WTC11 (cell line): ENCODE measurements around the gene FOXP1. TPM values are rescaled to one million over a fixed set of nuclear protein-coding genes. Genes with fewer than 3 reads are reported as not detected.

ENCODE experiments used
- ATAC-seq: fragments of 200-7000 bp; cut with Tn5 transposase; 2 replicates; pipeline ENCODE4 v1.10.0; 2021; ENCODE audit warnings: mild to moderate bottlenecking, moderate library complexity
- CTCF ChIA-PET: fragments of 300-600 bp; sonication (Branson Sonifier 250); formaldehyde crosslinking; loops from one replicate; lab custom pipeline; 2021; ENCODE audit warnings: antibody characterized with exemption; lab: Charles Lee
- POLR2A ChIA-PET: fragments of 350-600 bp; sonication (Branson Sonifier 250); formaldehyde crosslinking; loops from one replicate; lab custom pipeline; 2021; ENCODE audit warnings: antibody characterized with exemption; lab: Charles Lee
- DNase-seq: peaks from one replicate; pipeline ENCODE4 v3.0.0; 2021; ENCODE audit warnings: low spot score
- H3K27ac Mint-ChIP-seq: 2 replicates; pipeline ENCODE4 v1.8.0; 2021; ENCODE audit warnings: mixed read lengths
- H3K27me3 Mint-ChIP-seq: 2 replicates; pipeline ENCODE4 v1.8.0; 2021; ENCODE audit warnings: low read depth, mild to moderate bottlenecking, moderate library complexity, mixed read lengths
- H3K36me3 Mint-ChIP-seq: 2 replicates; pipeline ENCODE4 v1.8.0; 2021; ENCODE audit warnings: mixed read lengths
- H3K4me1 Mint-ChIP-seq: 2 replicates; pipeline ENCODE4 v1.8.0; 2022; ENCODE audit warnings: mixed read lengths
- H3K4me3 Mint-ChIP-seq: 2 replicates; pipeline ENCODE4 v1.8.0; 2021; ENCODE audit warnings: mild to moderate bottlenecking, moderate library complexity, mixed read lengths
- H3K9me3 Mint-ChIP-seq: 2 replicates; pipeline ENCODE4 v1.8.0; 2021; ENCODE audit warnings: mixed read lengths
- MYBL2 ChIP-seq: sonication (generic); formaldehyde crosslinking; IDR thresholded peaks from 2 replicates; pipeline ENCODE4 v1.8.1; 2023; ENCODE audit warnings: mild to moderate bottlenecking, moderate library complexity, missing genetic modification reagents
- SP1 ChIP-seq: sonication (generic); formaldehyde crosslinking; conservative IDR thresholded peaks from 2 replicates; pipeline ENCODE4 v1.8.1; 2022; ENCODE audit warnings: missing genetic modification reagents
- TEAD1 ChIP-seq: sonication (generic); formaldehyde crosslinking; IDR thresholded peaks from 2 replicates; pipeline ENCODE4 v1.8.0; 2022; ENCODE audit warnings: mild to moderate bottlenecking, missing genetic modification reagents
- TEAD4 ChIP-seq: sonication (generic); formaldehyde crosslinking; IDR thresholded peaks from 2 replicates; pipeline ENCODE4 v1.8.0; 2022; ENCODE audit warnings: mild to moderate bottlenecking, missing genetic modification reagents
- ZBTB21 ChIP-seq: sonication (generic); formaldehyde crosslinking; IDR thresholded peaks from 2 replicates; pipeline ENCODE4 v1.8.1; 2023; ENCODE audit warnings: mild to moderate bottlenecking, missing genetic modification reagents, borderline replicate concordance
- ZNF138 ChIP-seq: sonication (generic); formaldehyde crosslinking; conservative IDR thresholded peaks from 2 replicates; pipeline ENCODE4 v1.8.1; 2022; ENCODE audit warnings: mild to moderate bottlenecking, moderate library complexity, missing genetic modification reagents
- ZNF219 ChIP-seq: sonication (generic); formaldehyde crosslinking; IDR thresholded peaks from 2 replicates; pipeline ENCODE4 v1.8.0; 2023; ENCODE audit warnings: missing genetic modification reagents, mild to moderate bottlenecking, borderline replicate concordance
- ZNF263 ChIP-seq: sonication (generic); formaldehyde crosslinking; IDR thresholded peaks from 2 replicates; pipeline ENCODE4 v1.8.1; 2022; ENCODE audit warnings: low read depth, mild to moderate bottlenecking, moderate library complexity, missing genetic modification reagents
- total RNA-seq: library from RNA; stranded (reverse); gene quantifications from 3 replicates; pipeline ENCODE4 v1.2.3, GENCODE V29; 2021
- TF ChIP-seq, protein P1 (sequence below): fragments of 250-450 bp; sonication (Bioruptor Pico); conservative IDR thresholded peaks from 2 replicates; pipeline ENCODE4 v1.9.0; 2021; ENCODE audit warnings: mild to moderate bottlenecking
- TF ChIP-seq, protein P2 (sequence below): sonication (generic); formaldehyde crosslinking; IDR thresholded peaks from 2 replicates; pipeline ENCODE4 v1.8.1; 2022; ENCODE audit warnings: low read depth, mild to moderate bottlenecking, moderate library complexity, missing genetic modification reagents, borderline replicate concordance
- TF ChIP-seq, protein P3 (sequence below): sonication (generic); formaldehyde crosslinking; IDR thresholded peaks from 2 replicates; pipeline ENCODE4 v1.8.1; 2022; ENCODE audit warnings: missing genetic modification reagents, borderline replicate concordance
- TF ChIP-seq, protein P4 (sequence below): fragments of 250-450 bp; sonication (Bioruptor Pico); IDR thresholded peaks from 2 replicates; pipeline ENCODE4 v1.9.0; 2021; ENCODE audit warnings: mild to moderate bottlenecking
- TF ChIP-seq, protein P5 (sequence below): sonication (generic); formaldehyde crosslinking; IDR thresholded peaks from 2 replicates; pipeline ENCODE4 v1.8.0; 2023; ENCODE audit warnings: missing genetic modification reagents
- TF ChIP-seq, protein P6 (sequence below): sonication (generic); formaldehyde crosslinking; conservative IDR thresholded peaks from 2 replicates; pipeline ENCODE4 v1.8.1; 2023; ENCODE audit warnings: mild to moderate bottlenecking, low read depth, missing genetic modification reagents, moderate library complexity
- TF ChIP-seq, protein P7 (sequence below): sonication (generic); formaldehyde crosslinking; IDR thresholded peaks from 2 replicates; pipeline ENCODE4 v1.8.1; 2022; ENCODE audit warnings: low read depth, missing genetic modification reagents, borderline replicate concordance
- TF ChIP-seq, protein P8 (sequence below): sonication (generic); formaldehyde crosslinking; IDR thresholded peaks from 2 replicates; pipeline ENCODE4 v1.8.0; 2022; ENCODE audit warnings: mild to moderate bottlenecking, missing genetic modification reagents
- TF ChIP-seq, protein P9 (sequence below): sonication (generic); formaldehyde crosslinking; IDR thresholded peaks from 2 replicates; pipeline ENCODE4 v1.8.0; 2023; ENCODE audit warnings: missing genetic modification reagents, mild to moderate bottlenecking, borderline replicate concordance

FOXP1 gene
- total RNA-seq, 1 experiment from 2014 or later, result 25.8 TPM

DNA sequence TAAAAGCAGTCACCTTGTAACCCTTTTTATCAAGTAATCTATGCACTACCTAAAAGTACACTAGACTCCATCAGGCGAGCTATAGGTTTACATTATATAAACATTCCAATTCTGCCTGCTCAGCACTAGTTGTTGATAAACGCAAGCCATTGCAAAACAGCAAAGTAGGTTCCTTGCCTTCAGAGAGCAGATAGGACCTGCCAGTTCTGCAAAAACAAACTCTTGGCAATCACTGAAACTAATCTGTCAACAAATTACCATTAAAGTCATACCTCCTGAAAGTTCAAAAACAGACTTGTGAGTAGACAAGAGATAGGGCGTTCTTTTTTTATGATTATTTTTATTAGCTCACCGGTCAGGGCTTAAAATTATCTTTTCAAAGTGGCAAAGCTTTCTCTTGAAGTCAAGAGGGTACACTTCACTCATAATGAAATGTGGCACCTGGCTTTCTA is 392.5 kb downstream of the FOXP1 start:
- H3K4me3 Mint-ChIP-seq, result no peak overlapping the region
- ChIA-PET CTCF (no interaction called here), POLR2A (no interaction called here)
- H3K4me1 Mint-ChIP-seq, result peaks cover 19% of the 10 kb centered on the region
- DNase-seq (no peak), ATAC-seq (no peak)
- H3K27ac Mint-ChIP-seq, result no peak overlapping the region
- 0 out of 2 replicates have a peak, but pooled peaks cover 3% of the 10 kb centered on the region for H3K36me3 Mint-ChIP-seq
- H3K9me3 Mint-ChIP-seq, result no peaks in the 10 kb centered on the region
- no peaks in the 10 kb centered on the region for H3K27me3 Mint-ChIP-seq
- TF ChIP-seq, protein P1, sequence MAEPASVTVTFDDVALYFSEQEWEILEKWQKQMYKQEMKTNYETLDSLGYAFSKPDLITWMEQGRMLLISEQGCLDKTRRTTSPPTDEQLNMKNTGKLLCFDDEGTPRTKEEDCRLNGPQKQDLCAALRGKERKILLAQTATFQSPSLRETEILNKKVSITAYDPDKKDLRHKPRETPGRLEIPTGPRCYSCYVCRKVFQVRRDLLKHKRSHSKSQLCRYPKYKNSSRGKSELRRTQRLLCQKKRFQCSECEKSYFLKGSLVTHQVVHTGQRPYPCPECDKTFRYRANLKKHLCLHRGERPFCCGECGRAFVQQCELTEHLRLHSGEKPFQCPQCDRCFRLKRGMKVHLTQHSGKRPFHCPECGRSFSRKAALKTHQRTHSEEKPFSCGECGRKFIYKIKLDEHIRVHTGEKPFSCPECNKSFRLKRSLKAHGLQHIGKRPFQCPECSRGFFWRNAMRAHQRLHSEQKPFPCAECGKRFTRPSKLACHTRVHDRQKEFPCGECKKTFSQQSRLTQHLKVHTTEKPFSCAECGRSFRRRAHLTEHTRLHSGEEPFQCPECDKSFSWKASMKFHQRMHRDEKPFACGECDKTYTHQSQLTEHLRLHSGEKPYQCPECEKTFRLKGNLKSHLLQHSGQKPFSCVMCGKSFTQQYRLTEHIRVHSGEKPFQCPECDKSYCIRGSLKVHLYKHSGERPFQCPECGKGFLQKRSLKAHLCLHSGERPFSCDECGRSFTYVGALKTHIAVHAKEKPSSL (CRISPR knock-in tag), result no peak
- TF ChIP-seq TEAD4 (CRISPR knock-in tag) (no peak), ZNF263 (CRISPR knock-in tag) (no peak), TEAD1 (CRISPR knock-in tag) (no peak), ZBTB21 (CRISPR knock-in tag) (no peak), ZNF219 (CRISPR knock-in tag) (no peak), SP1 (no peak), MYBL2 (no peak), ZNF138 (CRISPR knock-in tag) (no peak)
- TF ChIP-seq, protein P2, sequence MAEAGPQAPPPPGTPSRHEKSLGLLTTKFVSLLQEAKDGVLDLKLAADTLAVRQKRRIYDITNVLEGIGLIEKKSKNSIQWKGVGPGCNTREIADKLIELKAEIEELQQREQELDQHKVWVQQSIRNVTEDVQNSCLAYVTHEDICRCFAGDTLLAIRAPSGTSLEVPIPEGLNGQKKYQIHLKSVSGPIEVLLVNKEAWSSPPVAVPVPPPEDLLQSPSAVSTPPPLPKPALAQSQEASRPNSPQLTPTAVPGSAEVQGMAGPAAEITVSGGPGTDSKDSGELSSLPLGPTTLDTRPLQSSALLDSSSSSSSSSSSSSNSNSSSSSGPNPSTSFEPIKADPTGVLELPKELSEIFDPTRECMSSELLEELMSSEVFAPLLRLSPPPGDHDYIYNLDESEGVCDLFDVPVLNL (CRISPR knock-in tag), result no peak
- TF ChIP-seq, protein P3, sequence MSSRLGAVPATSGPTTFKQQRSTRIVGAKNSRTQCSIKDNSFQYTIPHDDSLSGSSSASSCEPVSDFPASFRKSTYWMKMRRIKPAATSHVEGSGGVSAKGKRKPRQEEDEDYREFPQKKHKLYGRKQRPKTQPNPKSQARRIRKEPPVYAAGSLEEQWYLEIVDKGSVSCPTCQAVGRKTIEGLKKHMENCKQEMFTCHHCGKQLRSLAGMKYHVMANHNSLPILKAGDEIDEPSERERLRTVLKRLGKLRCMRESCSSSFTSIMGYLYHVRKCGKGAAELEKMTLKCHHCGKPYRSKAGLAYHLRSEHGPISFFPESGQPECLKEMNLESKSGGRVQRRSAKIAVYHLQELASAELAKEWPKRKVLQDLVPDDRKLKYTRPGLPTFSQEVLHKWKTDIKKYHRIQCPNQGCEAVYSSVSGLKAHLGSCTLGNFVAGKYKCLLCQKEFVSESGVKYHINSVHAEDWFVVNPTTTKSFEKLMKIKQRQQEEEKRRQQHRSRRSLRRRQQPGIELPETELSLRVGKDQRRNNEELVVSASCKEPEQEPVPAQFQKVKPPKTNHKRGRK (CRISPR knock-in tag), result no peak
- TF ChIP-seq, protein P4, sequence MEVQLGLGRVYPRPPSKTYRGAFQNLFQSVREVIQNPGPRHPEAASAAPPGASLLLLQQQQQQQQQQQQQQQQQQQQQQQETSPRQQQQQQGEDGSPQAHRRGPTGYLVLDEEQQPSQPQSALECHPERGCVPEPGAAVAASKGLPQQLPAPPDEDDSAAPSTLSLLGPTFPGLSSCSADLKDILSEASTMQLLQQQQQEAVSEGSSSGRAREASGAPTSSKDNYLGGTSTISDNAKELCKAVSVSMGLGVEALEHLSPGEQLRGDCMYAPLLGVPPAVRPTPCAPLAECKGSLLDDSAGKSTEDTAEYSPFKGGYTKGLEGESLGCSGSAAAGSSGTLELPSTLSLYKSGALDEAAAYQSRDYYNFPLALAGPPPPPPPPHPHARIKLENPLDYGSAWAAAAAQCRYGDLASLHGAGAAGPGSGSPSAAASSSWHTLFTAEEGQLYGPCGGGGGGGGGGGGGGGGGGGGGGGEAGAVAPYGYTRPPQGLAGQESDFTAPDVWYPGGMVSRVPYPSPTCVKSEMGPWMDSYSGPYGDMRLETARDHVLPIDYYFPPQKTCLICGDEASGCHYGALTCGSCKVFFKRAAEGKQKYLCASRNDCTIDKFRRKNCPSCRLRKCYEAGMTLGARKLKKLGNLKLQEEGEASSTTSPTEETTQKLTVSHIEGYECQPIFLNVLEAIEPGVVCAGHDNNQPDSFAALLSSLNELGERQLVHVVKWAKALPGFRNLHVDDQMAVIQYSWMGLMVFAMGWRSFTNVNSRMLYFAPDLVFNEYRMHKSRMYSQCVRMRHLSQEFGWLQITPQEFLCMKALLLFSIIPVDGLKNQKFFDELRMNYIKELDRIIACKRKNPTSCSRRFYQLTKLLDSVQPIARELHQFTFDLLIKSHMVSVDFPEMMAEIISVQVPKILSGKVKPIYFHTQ (CRISPR knock-in tag), result no peak
- TF ChIP-seq, protein P5, sequence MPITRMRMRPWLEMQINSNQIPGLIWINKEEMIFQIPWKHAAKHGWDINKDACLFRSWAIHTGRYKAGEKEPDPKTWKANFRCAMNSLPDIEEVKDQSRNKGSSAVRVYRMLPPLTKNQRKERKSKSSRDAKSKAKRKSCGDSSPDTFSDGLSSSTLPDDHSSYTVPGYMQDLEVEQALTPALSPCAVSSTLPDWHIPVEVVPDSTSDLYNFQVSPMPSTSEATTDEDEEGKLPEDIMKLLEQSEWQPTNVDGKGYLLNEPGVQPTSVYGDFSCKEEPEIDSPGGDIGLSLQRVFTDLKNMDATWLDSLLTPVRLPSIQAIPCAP (CRISPR knock-in tag), result no peak
- TF ChIP-seq, protein P6, sequence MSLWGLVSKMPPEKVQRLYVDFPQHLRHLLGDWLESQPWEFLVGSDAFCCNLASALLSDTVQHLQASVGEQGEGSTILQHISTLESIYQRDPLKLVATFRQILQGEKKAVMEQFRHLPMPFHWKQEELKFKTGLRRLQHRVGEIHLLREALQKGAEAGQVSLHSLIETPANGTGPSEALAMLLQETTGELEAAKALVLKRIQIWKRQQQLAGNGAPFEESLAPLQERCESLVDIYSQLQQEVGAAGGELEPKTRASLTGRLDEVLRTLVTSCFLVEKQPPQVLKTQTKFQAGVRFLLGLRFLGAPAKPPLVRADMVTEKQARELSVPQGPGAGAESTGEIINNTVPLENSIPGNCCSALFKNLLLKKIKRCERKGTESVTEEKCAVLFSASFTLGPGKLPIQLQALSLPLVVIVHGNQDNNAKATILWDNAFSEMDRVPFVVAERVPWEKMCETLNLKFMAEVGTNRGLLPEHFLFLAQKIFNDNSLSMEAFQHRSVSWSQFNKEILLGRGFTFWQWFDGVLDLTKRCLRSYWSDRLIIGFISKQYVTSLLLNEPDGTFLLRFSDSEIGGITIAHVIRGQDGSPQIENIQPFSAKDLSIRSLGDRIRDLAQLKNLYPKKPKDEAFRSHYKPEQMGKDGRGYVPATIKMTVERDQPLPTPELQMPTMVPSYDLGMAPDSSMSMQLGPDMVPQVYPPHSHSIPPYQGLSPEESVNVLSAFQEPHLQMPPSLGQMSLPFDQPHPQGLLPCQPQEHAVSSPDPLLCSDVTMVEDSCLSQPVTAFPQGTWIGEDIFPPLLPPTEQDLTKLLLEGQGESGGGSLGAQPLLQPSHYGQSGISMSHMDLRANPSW (CRISPR knock-in tag), result no peak
- TF ChIP-seq, protein P7, sequence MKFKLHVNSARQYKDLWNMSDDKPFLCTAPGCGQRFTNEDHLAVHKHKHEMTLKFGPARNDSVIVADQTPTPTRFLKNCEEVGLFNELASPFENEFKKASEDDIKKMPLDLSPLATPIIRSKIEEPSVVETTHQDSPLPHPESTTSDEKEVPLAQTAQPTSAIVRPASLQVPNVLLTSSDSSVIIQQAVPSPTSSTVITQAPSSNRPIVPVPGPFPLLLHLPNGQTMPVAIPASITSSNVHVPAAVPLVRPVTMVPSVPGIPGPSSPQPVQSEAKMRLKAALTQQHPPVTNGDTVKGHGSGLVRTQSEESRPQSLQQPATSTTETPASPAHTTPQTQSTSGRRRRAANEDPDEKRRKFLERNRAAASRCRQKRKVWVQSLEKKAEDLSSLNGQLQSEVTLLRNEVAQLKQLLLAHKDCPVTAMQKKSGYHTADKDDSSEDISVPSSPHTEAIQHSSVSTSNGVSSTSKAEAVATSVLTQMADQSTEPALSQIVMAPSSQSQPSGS (CRISPR knock-in tag), result no peak
- TF ChIP-seq, protein P8, sequence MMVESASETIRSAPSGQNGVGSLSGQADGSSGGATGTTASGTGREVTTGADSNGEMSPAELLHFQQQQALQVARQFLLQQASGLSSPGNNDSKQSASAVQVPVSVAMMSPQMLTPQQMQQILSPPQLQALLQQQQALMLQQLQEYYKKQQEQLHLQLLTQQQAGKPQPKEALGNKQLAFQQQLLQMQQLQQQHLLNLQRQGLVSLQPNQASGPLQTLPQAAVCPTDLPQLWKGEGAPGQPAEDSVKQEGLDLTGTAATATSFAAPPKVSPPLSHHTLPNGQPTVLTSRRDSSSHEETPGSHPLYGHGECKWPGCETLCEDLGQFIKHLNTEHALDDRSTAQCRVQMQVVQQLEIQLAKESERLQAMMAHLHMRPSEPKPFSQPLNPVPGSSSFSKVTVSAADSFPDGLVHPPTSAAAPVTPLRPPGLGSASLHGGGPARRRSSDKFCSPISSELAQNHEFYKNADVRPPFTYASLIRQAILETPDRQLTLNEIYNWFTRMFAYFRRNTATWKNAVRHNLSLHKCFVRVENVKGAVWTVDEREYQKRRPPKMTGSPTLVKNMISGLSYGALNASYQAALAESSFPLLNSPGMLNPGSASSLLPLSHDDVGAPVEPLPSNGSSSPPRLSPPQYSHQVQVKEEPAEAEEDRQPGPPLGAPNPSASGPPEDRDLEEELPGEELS (CRISPR knock-in tag), result no peak
- TF ChIP-seq, protein P9, sequence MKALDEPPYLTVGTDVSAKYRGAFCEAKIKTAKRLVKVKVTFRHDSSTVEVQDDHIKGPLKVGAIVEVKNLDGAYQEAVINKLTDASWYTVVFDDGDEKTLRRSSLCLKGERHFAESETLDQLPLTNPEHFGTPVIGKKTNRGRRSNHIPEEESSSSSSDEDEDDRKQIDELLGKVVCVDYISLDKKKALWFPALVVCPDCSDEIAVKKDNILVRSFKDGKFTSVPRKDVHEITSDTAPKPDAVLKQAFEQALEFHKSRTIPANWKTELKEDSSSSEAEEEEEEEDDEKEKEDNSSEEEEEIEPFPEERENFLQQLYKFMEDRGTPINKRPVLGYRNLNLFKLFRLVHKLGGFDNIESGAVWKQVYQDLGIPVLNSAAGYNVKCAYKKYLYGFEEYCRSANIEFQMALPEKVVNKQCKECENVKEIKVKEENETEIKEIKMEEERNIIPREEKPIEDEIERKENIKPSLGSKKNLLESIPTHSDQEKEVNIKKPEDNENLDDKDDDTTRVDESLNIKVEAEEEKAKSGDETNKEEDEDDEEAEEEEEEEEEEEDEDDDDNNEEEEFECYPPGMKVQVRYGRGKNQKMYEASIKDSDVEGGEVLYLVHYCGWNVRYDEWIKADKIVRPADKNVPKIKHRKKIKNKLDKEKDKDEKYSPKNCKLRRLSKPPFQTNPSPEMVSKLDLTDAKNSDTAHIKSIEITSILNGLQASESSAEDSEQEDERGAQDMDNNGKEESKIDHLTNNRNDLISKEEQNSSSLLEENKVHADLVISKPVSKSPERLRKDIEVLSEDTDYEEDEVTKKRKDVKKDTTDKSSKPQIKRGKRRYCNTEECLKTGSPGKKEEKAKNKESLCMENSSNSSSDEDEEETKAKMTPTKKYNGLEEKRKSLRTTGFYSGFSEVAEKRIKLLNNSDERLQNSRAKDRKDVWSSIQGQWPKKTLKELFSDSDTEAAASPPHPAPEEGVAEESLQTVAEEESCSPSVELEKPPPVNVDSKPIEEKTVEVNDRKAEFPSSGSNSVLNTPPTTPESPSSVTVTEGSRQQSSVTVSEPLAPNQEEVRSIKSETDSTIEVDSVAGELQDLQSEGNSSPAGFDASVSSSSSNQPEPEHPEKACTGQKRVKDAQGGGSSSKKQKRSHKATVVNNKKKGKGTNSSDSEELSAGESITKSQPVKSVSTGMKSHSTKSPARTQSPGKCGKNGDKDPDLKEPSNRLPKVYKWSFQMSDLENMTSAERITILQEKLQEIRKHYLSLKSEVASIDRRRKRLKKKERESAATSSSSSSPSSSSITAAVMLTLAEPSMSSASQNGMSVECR (CRISPR knock-in tag), result no peak
